HL-60 (cell line): Measurements from ENCODE around the gene MRGPRG.

Experiments used
- CTCF ChIP-seq: IDR thresholded peaks from one replicate; pipeline ENCODE4 v1.5.1; 2011; ENCODE audit warnings: low read length, control low read depth, inconsistent platforms; ENCODE audit not compliant: insufficient read depth
- POLR2AphosphoS5 ChIP-seq: IDR thresholded peaks from 2 replicates; pipeline ENCODE4 v1.6.1; 2012; ENCODE audit warnings: low read depth
- REST ChIP-seq: IDR thresholded peaks from 2 replicates; pipeline ENCODE4 v1.6.1; 2012; ENCODE audit warnings: low read depth; ENCODE audit not compliant: insufficient replicate concordance

GRCh38 chr11:3228445-3228829 lies 9.8 kb upstream of the MRGPRG start:
- no peak for TF ChIP-seq POLR2AphosphoS5
- no peak for TF ChIP-seq CTCF
- TF ChIP-seq REST: no peak
